HG03521 (cell line): Measurements from ENCODE around the gene RRP9.

Experiments
- ATAC-seq: cut with Tn5 transposase; IDR thresholded peaks from one replicate; pipeline ENCODE4 v1.9.1; 2021; ENCODE audit warnings: mild to moderate bottlenecking, moderate library complexity; ENCODE audit not compliant: unreplicated experiment

RRP9 gene

DNA sequence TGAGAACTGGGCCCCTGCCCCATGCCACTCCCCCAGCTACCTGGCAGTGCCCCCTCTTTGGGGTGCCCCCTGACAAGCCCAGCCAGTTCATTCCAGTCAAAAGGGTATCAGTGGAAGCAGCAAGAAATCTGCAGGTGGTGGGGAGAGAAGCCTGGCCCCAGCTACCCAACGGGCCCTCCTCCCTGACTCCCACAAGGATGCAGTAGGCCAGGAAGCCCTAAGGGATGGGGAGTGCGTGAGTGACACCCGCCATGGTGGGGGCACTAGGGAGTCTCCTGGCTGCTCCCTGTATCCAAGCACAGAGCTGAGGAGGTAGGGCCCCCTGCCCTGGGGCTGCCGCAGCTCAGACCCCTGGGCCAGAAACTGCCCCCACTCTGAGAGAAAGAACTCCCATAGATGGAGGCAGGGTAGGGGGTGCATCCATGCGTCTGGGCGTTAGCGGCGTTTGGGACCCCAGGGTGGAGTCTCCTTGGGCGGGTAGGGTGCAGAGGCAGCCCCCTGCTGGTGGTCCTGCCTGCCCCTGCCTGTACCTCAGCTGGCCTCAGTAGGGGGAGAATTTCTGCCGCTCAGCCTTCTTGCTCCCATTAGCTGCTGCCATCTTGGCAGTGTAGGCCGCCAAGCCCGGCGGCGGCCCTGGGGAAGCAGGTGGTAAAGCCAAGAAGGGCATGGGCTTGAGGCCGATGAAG lies 16.0 kb upstream of the RRP9 start:
- ATAC-seq: no peak

DNA sequence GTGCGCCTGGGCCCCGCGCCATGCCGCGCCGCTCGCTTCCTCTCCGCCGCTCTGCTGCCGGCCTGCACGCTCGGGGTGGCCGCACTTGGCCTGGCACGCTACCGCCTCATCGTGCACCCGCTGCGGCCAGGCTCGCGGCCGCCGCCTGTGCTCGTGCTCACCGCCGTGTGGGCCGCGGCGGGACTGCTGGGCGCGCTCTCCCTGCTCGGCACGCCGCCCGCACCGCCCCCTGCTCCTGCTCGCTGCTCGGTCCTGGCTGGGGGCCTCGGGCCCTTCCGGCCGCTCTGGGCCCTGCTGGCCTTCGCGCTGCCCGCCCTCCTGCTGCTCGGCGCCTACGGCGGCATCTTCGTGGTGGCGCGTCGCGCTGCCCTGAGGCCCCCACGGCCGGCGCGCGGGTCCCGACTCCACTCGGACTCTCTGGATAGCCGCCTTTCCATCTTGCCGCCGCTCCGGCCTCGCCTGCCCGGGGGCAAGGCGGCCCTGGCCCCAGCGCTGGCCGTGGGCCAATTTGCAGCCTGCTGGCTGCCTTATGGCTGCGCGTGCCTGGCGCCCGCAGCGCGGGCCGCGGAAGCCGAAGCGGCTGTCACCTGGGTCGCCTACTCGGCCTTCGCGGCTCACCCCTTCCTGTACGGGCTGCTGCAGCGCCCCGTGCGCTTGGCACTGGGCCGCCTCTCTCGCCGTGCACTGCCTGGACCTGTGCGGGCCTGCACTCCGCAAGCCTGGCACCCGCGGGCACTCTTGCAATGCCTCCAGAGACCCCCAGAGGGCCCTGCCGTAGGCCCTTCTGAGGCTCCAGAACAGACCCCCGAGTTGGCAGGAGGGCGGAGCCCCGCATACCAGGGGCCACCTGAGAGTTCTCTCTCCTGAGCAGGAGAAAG lies 14.4 kb upstream of the RRP9 start:
- ATAC-seq: no peak

- ATAC-seq: no peak
Measured at GRCh38 chr3:51955175-51955892, 13.6 kb upstream of the RRP9 start, which contains the start of gene GPR62. Gene GPR62 (plus strand): TSS chr3:51955381. CDS start chr3:51955653, 272 bp downstream.

GRCh38 chr3:51954713-51955112 lies 13.0 kb upstream of the RRP9 start:
- ATAC-seq: no peak

- ATAC-seq: no peak
Measured at GRCh38 chr3:51954105-51954504, 12.4 kb upstream of the RRP9 start.

DNA sequence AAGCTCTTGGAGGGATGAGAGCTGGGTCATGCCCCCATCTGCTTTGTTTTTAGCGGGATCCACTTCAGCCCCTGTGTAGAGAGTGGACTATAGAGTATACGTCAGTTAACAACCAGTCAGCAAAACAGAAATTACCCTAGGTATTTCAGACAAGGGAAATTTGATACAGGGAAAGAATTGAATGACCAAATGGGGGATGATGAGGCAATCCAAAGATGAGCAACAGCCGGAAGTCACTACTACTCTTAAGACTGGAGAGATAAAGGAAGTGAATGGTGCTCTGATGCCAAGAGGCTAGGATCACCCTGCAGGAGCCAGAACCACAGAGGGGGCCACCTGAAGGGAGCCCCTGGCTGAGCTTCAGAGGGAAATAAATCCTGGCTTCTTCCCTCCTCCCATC lies 11.7 kb upstream of the RRP9 start:
- no peak for ATAC-seq

- ATAC-seq: no peak
Measured at GRCh38 chr3:51950899-51951298, 9.2 kb upstream of the RRP9 start.

GRCh38 chr3:51949121-51949520 lies 7.4 kb upstream of the RRP9 start:
- ATAC-seq: no peak

DNA sequence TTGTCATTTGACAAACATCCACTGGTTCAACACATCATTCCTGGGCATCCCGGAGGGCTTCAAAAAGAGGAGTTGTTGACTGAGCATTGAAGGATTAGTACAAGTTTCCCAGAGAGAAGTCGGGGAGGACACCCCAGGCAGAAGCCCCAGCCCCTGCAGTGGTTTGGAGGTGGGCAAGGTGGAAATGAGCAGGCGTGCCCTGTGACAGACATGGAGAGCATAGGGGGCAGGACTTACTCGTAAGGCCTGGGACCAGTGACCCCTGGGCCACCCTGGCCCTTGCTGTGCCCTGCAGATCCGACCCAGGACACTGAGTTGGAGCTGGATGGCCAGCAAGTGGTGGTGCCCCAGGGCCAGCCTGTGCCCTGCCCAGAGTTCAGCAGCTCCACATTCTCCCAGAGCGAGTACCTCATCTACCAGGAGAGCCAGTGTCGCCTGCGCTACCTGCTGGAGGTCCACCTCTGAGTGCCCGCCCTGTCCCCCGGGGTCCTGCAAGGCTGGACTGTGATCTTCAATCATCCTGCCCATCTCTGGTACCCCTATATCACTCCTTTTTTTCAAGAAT lies 6.4 kb upstream of the RRP9 start:
- no peak for ATAC-seq

- ATAC-seq: no peak
Measured at GRCh38 chr3:51947215-51947900, 5.7 kb upstream of the RRP9 start.

- ATAC-seq: no peak
Measured at GRCh38 chr3:51946796-51947195, 5.1 kb upstream of the RRP9 start.

- ATAC-seq: no peak
Measured at GRCh38 chr3:51945926-51946705, 4.4 kb upstream of the RRP9 start.

DNA sequence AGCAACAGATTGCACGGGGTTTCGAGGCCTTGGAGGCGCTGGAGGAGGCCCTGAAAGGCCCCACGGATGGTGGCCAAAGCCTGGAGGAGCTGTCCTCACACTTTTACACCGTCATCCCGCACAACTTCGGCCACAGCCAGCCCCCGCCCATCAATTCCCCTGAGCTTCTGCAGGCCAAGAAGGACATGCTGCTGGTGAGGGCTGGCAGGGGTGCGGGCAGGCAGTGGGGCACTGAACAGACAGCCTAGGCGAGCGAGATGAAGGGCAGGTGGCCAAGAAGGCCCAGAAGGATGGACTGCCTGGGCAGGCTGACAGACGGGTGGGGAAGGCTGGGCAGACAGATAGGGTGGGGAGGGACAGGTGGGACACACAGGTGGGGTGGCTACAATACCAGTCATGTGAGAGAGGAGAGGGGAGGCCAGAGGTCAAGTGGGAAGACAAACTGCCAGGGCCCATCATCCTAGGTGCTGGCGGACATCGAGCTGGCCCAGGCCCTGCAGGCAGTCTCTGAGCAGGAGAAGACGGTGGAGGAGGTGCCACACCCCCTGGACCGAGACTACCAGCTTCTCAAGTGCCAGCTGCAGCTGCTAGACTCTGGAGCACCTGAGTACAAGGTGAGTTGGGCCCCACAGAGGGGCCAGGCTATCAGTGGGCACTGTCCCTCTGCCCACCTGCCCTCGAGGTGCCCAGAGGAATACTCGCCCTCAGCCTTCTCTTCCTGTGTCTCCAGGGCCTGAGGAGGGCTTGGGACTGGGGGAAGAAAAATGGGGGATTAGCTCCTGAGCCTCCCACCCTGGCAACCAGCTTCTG lies 3.5 kb upstream of the RRP9 start:
- no peak for ATAC-seq

DNA sequence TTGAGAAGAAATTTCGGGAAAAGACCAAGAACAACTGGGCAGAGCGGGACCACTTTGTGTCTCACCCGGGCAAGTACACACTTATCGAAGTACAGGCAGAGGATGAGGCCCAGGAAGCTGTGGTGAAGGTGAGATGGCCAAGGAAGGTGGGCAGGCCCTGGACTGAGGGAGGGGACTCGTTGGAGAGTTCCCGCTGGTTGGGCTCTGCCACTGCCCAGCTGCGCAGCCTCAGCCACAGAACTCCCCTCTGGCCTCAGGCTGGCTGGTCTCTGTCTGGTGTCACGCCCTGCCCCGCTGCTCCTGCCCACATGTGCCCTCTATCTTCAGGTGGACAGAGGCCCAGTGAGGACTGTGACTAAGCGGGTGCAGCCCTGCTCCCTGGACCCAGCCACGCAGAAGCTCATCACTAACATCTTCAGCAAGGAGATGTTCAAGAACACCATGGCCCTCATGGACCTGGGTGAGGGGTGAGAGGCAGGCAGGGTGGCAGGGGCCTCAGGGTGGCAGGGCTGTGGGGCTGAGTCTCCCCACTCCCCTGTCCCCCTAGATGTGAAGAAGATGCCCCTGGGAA lies 2.8 kb upstream of the RRP9 start:
- no peak for ATAC-seq

DNA sequence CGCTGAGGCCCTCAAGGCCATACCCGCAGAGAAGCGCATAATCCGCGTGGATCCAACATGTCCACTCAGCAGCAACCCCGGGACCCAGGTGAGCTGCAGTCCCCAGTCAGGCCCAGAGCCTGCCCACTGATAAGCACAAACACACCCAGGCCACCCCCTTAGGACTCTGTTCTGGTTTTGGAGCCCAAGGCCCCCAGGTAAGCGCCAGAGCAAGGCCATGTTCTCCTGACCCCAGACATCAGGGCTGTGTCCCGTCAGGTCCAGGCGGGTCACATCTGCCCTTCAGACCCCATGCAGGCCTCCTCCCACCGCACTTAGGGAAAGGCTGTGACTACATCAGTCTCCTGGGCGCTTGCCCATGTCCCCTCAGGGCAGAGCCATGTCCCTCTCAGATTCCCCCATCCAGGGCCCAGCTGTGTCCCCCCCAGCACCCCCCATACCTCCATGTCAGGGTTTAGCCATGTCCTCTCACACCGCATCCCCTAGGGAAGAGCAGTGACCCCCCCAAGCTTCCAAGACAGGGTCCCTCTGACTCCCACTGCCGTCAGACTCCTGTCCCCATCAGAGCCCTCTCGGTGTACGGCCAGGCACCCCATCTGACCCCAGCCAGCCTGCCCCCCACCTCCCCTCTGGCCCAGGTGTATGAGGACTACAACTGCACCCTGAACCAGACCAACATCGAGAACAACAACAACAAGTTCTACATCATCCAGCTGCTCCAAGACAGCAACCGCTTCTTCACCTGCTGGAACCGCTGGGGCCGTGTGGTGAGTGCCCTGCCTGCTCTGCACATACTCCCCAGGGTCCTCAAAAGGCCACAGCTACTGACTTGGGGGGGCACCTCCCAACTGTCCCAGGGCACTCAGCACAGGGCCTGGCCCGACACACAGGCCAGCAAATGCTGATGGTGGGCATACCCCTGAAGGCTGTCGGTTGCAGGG lies 2.0 kb upstream of the RRP9 start:
- no peak for ATAC-seq

DNA sequence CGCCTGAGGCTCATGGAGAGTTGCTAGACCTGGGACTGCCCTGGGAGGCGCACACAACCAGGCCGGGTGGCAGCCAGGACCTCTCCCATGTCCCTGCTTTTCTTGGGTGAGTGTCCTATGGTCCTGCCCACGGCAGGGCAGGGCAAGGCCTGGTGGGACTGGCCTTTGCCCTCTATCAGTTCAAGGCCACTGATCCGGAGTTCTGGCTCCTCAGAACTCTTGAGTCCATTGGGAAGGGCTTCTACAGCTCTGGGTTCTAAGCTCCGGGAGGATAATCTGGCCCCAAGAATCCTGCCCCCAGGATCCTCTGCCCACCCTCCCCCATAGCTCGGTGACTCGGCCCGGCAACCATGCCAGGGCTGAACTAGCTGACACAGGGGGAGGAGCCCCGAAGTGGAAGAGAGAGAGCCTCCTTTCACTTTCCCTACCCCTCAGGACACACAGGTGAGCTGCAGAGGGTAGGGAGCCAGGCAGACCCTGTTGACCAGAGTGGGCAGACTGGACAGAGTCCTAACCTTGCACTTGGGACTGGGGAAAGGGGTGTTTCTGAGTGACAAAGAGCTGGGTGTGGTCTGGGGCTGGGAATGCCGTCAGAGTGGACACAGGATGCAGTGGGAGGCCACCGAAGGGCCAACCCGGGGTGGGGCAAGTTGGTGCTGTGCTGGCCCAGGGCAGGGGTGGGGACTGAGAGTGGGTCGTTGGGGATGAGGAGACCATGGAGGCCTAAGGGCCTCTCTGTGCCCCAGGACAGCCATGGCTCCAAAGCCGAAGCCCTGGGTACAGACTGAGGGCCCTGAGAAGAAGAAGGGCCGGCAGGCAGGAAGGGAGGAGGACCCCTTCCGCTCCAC lies 1.1 kb upstream of the RRP9 start:
- peak; percentile 24 for ATAC-seq

DNA sequence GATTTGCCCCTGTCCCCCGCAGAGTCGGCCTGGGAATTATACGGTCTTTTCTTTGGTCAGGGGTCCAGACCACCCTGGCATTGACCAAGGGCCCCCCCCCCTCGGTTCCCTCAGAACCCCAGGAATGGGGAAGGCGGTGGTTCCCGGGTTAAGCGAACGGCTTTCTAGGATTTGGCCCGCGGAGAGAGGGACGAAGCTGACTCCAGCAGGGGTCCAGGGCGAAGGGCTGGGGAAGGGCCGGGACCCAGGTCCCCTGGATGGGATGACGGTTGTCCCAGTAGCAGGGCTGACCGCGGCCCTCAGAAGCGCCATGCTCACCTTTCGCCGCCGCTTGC lies 274 bp downstream of the RRP9 start:
- ATAC-seq: no peak
